SKM-1 (cell line): ENCODE measurements around the gene SYNGAP1.
"Not testable (repeated sequence)": the region's sequence is repeated elsewhere in the genome, so short reads cannot be mapped to it uniquely, and the experiment has no call there.

Experiments
- DNase-seq: peaks from one replicate; lab custom pipeline; 2025; ENCODE audit not compliant: unreplicated experiment; lab: John Stamatoyannopoulos, UW

The SYNGAP1 gene

DNA sequence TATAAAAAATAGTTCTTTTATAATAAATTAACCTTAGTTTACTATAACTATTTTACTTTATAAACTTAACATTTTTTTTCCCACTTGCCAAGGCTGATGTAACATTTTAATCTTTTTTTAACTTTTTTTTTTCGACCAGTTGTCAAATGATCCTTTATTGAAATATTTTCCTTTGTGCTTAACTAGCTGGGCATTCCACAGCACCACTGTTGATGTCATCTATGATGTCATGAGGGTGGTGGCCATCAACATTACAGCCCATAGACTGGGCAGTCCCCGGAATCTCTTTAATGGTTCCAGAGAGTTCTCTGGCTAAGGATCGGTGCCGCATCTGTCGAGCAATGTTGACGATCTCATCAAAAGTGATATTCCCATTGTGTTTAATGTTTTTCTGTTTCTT, 20.0 kb upstream of the SYNGAP1 start:
- not testable (repeated sequence) for DNase-seq

DNA sequence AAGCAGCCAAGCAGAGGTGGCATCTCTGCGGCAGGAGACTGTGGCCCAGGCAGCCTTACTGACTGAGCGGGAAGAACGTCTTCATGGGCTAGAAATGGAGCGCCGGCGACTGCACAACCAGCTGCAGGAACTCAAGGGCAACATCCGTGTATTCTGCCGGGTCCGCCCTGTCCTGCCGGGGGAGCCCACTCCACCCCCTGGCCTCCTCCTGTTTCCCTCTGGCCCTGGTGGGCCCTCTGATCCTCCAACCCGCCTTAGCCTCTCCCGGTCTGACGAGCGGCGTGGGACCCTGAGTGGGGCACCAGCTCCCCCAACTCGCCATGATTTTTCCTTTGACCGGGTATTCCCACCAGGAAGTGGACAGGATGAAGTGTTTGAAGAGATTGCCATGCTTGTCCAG, 15.0 kb upstream of the SYNGAP1 start:
- DNase-seq = no peak

DNA sequence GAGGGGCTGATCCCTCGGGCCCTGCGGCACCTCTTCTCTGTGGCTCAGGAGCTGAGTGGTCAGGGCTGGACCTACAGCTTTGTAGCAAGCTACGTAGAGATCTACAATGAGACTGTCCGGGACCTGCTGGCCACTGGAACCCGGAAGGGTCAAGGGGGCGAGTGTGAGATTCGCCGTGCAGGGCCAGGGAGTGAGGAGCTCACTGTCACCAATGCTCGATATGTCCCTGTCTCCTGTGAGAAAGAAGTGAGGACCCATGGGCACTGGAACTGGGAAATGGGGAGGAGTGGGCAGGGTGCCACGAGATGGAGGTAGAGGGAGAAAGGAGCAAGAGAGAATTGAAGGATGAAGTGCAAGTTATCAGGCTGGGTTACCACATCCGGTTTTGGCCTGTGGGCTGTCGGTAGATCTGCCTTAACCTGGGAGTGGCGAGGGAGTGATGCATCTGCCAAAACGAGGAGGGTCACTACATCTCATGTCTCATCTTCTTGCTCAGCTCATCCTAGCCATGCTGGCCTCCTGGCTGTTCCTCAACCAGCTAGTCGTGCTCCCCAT, 14.4 kb upstream of the SYNGAP1 start:
- no peak for DNase-seq

DNA sequence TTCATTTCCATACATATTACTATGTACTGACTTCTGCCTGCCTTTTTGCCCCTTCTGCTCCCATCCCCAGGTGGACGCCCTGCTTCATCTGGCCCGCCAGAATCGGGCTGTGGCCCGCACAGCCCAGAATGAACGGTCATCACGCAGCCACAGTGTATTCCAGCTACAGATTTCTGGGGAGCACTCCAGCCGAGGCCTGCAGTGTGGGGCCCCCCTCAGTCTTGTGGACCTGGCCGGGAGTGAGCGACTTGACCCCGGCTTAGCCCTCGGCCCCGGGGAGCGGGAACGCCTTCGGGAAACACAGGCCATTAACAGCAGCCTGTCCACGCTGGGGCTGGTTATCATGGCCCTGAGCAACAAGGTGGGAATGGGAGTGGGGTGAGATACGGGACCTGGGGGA, 13.7 kb upstream of the SYNGAP1 start:
- no peak for DNase-seq

DNA sequence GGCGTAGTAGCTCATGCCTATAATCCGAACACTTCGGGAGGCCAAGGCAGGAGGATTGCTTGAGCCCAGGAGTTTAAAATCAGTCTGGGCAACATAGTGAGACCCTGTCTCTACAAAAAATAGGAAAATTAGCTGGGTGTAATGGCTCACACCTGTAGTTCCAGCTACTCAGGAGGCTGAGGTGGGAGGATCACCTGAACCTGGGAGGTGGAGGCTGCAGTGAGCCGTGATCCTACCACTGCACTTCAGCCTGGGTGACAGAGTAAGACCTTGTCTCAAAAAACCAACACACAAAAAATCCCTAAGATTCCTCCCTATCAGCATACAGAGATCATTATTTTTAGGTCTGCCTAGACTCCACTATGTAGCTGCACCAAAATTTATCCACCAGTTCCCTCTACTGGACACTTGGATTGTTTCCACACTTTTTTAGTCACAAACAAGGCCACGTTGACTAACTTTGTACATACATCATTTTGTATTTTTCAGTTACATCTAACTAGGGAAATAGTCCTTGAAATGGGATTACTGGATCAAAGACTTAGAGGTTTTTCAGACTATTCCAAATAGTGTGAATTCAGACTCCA, 12.6 kb upstream of the SYNGAP1 start:
- DNase-seq = no peak

DNA sequence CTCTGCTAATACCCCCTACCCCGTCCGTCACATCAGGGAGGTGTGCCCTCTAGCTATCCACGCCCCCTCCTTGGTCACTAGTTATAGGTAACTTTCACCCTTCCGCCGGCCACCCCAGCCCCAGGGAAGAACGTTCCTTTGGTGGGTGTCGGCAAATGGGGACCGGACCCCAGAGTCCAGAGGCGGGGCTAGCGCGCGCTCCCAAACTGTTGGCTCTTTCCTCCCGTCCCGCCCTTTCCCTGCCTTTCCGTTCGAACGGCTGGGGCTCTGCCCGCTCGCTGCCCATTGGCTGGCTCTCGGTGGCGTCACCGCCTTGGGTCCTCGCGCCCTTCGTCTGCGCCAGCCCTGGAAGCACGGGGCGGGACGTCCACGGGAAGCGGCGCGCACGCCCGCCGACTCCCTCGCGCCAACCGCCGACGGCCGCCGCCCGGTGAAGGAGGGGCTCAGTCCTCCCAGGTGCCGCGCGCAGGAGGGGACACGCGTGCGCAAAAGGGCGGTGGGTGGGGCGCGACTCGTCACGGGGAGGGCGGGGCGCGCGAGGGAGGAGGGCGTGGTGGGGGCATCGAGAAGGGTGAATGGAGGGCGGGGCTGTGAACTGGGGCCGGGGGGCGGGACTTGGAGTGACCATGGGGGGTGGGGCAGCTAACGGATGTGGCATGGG, 9.7 kb upstream of the SYNGAP1 start:
- DNase-seq = peak; percentile 98

DNA sequence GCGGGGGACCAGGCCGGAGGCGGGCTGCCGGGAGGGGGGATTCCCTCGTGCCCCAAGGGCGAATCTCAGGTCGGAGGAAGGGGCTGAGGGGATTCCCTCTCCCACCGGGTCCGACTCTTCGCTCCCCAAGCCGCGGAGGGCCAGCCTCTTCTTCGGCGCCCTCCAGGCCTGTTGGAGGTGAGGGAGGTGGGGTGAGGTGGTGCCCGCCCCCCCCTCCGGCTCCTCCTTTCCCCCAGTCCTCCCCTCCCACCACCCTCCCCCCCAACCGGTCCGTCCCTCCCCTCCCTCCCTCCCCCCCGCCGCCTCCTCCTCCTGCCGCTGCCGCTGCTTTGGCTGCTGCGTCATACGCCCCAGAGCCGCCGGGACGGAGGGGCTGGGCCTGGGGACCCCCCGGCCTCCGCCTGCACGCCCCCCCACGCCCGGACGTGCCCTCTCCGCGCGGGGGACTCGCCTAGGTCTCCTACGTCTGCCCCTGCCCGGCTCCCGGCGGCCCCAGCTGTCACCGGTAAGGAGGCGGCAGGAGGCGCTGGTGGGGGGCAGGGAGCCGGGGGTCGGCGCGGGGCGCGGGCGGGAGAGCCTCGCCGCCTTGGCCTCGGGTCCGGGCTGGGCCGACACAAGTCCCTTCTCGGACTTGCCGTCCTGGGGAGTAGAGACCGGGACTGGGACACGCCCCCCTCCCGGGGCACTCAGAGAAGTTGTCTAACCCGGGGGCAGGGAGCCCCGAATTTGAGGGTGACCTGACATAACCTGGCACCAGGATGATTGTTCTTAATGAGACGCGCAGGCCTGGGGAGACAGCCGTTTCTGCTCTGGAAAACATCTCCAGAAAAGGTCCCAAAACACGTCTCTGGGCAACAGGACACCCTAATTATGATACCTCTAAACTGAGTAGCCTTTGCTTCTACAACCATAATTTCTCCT, 8.9 kb upstream of the SYNGAP1 start, which contains the start of gene PHF1:
TSS of gene PHF1 (plus strand) at position 304 of the 921 bp plus-strand sequence. CDS start 1,250 bp downstream, outside the sequence.
- DNase-seq = peak; percentile 66

DNA sequence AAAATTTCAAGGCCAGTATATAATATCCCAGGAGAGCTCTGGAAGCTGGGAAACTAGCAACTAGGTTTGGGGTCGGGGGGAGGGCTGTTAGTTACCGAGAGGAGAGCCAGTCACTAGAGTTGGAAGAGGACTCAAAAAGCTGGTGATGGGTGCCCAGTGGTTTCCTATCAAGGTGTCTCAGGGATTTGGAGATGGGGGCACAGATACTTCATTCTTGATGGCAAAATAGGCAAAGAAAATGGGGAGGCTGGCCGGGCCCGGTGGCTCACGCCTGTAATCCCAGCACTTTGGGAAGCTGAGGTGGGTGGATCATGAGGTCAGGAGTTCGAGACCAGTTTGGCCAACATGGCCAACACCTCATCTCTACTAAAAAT, 8.2 kb upstream of the SYNGAP1 start:
- no peak for DNase-seq

DNA sequence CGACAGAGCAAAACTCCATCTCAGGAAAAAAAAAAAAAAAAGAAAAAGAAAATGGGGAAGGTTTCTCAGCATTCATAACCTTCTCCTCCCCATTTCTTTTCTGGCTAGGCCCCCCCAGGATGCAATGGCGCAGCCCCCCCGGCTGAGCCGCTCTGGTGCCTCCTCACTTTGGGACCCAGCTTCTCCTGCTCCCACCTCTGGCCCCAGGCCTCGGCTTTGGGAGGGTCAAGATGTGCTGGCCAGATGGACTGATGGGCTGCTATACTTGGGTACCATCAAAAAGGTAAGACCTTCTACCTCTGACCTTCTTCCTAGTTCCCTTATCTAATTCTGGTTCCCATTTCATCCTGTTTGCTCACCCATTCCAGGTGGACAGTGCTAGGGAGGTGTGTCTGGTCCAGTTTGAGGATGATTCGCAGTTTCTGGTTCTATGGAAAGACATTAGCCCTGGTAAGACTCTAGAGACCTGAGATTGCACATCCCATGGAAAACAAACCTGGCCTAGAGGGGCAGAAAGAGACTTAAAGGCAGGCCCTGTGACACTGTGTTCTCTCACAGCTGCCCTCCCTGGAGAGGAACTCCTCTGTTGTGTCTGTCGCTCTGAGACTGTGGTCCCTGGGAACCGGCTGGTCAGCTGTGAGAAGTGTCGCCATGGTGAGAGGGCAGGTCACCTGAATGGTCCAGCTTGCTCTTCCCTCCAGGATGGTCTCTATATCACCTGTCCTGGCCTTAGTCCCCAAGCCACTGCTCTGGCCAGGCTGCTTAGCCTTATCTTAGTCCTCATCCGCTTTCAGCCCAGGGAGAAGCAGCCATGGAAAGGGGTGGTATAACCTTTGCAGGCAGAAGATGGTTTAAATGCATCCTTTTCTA, 7.5 kb upstream of the SYNGAP1 start:
- DNase-seq = no peak

DNA sequence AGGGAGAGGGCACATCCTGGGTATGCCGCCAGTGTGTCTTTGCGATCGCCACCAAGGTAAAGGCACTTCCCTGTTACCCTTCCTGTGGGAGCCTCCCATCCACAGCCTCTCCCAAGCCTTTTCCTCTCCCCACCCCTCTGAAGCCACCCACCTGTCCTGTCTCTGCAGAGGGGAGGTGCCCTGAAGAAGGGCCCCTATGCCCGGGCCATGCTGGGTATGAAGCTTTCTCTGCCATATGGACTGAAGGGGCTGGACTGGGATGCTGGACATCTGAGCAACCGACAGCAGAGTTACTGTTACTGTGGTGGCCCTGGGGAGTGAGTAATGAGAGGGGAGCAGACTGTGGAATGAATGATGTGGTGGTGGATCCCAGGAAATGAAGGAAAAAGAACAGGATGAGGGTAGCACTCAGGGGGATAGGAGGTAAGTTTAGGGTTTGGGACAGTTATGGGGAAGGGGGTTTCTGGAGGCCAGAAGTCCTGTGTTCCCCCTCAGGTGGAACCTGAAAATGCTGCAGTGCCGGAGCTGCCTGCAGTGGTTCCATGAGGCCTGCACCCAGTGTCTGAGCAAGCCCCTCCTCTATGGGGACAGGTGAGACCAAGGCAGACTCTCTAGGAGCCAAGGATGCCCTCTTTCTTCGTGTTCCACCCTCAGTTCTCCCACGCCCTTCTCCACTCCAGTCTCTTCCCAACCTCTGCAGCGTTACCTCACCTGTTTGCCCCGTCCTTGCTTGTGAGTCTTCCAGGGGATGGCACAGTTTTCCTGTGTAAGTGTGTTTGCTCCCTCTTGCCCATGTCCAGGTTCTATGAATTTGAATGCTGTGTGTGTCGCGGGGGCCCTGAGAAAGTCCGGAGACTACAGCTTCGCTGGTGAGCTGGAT, 6.4 kb upstream of the SYNGAP1 start:
- no peak for DNase-seq

DNA sequence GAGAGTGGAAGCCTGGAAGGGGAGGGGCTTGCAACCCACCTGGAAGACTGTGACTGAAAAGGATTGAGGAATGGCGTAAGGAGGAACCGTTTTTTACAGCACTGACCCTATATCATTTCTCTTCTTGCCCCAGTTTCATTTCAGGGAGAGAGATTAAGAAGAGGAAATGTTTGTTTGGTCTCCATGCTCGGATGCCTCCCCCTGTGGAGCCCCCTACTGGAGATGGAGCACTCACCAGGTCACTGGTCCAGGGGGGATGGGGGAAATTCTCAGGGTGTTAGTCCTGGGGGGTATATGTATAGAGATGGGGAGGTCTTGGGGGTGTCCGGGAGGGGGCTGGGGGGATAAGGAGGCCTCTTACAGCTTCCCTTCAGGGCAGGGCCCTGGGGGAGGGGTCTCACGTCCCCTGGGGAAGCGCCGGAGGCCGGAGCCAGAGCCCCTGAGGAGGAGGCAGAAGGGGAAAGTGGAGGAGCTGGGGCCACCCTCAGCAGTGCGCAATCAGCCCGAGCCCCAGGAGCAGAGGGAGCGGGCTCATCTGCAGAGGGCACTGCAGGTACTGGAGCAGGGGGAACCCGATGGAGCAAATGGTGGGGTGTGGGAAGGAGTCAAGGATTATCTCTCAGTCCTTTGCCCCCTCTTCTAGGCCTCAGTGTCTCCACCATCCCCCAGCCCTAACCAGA, 5.1 kb upstream of the SYNGAP1 start:
- DNase-seq = no peak

DNA sequence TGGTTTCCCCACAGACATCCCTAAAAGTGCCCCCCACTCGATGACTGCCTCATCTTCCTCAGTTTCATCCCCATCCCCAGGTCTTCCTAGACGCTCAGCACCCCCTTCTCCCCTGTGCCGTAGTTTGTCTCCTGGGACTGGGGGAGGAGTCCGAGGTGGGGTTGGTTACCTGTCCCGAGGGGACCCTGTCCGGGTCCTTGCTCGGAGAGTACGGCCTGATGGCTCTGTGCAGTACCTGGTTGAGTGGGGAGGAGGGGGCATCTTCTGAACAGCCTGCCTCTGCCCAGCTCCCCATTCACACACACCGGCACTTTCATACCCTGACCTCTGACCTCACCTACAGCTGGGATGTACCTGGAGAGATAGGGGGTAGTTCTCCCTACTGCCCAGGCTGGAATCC, 4.0 kb upstream of the SYNGAP1 start:
- DNase-seq = no peak

DNA sequence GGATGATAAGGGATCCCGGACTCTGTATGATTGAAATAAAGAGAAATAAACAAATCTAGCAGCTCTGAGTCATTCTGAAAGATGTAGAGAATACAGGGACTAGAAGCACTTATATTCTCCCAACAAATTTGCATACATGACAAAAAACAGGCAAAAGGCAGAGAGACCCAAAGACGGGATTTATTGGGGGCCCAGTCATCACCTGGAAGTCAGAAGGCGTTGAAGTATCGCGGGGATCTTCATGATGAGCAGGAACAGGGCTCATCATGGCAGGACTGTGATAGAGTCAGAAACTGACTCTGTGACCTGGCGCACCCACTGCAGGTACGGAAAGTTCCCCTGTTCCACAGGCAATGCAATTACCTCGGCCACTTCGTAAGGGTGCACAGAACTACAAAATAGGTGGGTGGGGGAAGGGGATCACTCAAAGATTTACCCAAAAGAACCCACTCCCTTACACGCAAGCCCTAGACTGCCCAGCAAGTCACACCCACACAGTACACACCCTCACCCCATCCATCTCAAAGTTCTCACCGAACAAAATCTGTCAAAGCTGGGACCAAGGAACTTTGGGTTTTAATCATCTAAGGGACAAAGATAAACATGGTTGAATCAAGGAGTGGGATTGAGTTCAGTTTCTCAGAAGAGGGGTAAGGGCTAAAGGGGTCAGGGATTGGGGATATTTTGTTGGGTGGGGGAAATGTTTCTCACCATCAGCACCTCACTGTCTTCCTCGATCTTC, 3.3 kb upstream of the SYNGAP1 start:
- no peak for DNase-seq

DNA sequence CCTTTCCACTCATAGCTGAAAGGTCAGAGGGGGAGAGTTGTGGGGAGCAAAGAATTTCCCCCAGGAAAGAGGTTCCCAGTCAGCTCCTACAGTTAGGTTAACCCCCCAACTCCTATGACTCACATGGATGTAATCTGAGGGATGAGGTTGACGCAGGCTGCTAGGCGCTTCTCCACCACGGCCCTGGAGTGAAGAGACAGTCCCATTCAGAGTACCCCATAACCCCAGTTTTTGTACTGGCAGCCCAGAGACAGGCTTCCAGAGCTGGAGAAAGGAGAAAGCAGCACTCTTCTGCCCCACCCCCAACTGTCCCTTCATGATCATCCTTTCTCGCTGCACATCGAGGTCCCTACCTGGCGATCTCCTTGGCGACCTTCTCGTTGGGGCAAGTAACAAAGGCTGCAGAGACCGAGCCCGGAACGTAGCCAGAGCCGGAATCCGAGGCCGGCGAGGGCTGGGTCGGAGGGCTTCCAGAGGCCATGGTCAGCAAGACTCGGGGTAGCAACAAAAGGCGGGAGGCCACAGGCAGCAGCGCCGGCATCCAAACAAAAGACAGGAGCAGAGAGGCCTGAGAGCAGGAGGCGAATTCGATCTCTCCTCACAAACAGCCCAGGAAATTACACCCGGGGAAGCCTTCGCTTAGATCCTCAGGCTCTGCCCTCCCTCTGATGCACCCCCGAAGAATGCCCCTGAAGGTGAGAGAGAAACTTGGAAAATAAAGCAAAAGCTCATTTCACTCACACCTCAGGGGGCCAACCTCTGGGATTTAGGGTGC, 2.5 kb upstream of the SYNGAP1 start:
- no peak for DNase-seq

DNA sequence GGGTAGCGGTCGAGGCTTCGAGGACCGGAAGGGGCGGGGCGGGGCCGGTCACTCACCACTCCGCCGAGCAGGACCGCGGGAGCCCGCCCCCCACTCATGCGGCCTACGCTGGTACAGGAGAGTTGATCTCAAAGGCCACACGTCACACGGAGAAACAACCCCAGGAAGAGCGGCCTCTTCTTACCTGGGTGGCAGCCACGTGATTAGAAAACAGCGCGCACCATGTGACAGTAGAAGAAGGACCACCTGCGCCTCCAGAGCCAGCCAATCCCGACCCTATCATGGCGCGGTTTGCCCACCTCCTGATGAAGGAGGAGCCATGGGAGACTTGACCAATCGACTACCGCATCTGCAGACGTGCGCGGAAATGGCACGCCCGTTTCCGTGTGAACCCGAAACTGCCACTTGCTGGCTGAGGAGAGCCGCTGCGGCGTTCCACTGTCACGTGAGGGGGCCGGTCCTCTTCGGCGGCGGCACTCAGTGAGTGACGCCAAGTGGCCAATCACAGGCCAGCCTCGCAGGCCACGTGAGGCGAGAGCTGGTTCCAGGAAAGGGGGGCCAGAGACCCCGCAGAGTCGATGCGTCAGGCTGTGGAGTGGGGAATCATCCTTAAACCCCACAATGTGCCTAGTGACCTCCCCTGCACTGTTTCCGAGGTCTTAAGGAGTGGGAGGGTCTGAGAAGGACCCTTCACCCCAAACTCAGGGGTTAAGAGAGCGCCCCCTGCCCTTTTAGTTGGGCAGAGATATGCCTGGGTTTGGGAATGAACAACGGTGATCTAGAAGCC, 1.8 kb upstream of the SYNGAP1 start, which contains the start of gene CUTA:
TSS of gene CUTA (minus strand) at position 205 of the 787 bp plus-strand sequence. CDS start at position 98, 107 bp downstream.
- peak; percentile 95 for DNase-seq

DNA sequence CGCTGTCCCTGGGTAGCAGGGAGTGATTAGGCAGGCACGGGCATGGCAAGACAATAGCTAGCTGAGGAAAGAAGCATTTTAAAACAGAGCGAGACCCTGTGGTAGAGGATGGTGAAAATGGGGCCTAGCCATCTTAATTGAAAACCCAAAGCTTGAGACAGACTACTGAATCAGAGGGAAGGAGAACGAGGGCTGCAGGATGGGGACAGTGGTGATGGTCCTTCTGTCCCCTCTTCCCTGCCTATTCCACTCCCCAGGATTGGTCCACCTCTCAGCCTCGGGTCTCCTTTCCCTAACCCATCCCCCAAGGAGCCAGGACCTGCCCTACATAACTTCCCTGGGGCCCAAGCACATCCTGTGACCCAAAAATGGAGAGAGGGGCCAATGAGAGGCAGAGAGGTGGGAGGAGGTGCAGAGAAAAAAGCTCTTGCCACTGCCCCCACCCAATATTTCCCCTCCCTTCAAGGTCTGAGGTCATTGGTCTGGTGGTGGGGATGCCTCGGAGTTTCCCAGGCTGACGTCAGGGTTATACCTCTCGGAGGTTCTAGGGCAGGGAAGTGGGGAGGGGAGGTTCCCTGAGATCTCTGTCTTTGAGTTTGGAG, 1.1 kb upstream of the SYNGAP1 start:
- no peak for DNase-seq
